H1 (cell line): Measurements from ENCODE around the gene PTN. TPM values are rescaled to one million over a fixed set of nuclear protein-coding genes. Genes with fewer than 3 reads are reported as not detected.

ENCODE experiments used
- CTCF ChIA-PET: fragments of 300-600 bp; sonication (Branson Sonifier 250); formaldehyde crosslinking; loops from one replicate; lab custom pipeline; 2021; ENCODE audit not compliant: partially characterized antibody; lab: Charles Lee
- POLR2A ChIA-PET: fragments of 300-600 bp; sonication (Branson Sonifier 250); formaldehyde crosslinking; loops from one replicate; lab custom pipeline; 2021; ENCODE audit warnings: inconsistent platforms; ENCODE audit not compliant: partially characterized antibody; lab: Charles Lee
- DNase-seq, 2 experiments: peaks; one replicate each; pipeline versions ENCODE4 v3.0.0 to v3.0.0-alpha.2; 2010 to 2022; ENCODE audit warnings: low spot score in 2 of 2, low read depth in 1 of 2, mixed read lengths in 1 of 2
- FAIRE-seq: peaks from 2 replicates; lab custom pipeline; 2011; peaks lifted over from hg19 to GRCh38; lab: Jason Lieb, UNC
- H2AFZ ChIP-seq: 2 replicates; pipeline ENCODE4 v1.8.1; 2012; ENCODE audit warnings: low read length, inconsistent platforms
- H2AK5ac ChIP-seq: 2 replicates; pipeline ENCODE4 v1.6.1; 2013; ENCODE audit warnings: low read depth, low read length
- H2BK120ac ChIP-seq: replicated peaks from 2 replicates; pipeline ENCODE3; 2013; ENCODE audit warnings: low read depth, low read length, inconsistent platforms
- H2BK12ac ChIP-seq: 2 replicates; pipeline ENCODE4 v1.6.1; 2013; ENCODE audit warnings: low read depth, low read length
- H2BK15ac ChIP-seq: 2 replicates; pipeline ENCODE4 v1.6.1; 2013; ENCODE audit warnings: low read length
- H2BK20ac ChIP-seq: 2 replicates; pipeline ENCODE4 v1.6.1; 2013; ENCODE audit warnings: low read length
- H2BK5ac ChIP-seq: 2 replicates; pipeline ENCODE4 v1.6.1; 2013; ENCODE audit warnings: low read depth, low read length
- H3K14ac ChIP-seq: 2 replicates; pipeline ENCODE4 v1.6.1; 2013; ENCODE audit warnings: inconsistent platforms; ENCODE audit not compliant: insufficient read length
- H3K18ac ChIP-seq: 2 replicates; pipeline ENCODE4 v1.6.1; 2013; ENCODE audit warnings: low read length; ENCODE audit errors: extremely low read depth
- H3K23ac ChIP-seq: 2 replicates; pipeline ENCODE4 v1.6.1; 2013; ENCODE audit warnings: inconsistent platforms; ENCODE audit not compliant: insufficient read length
- H3K23me2 ChIP-seq: 2 replicates; pipeline ENCODE4 v1.6.1; 2013; ENCODE audit warnings: low read depth, low read length
- H3K27ac ChIP-seq: 2 replicates; pipeline ENCODE4 v1.6.1; 2011; ENCODE audit warnings: low read depth, low read length, inconsistent platforms
- H3K27me3 ChIP-seq, 4 experiments: replicated peaks in 1 of 4; 1 replicate in 1 of 4; 2 replicates in 3 of 4; pipeline versions ENCODE4 v1.6.1 to v1.8.1; 2011 to 2013; ENCODE audit warnings: low read length in 3 of 4, mild to moderate bottlenecking in 3 of 4, inconsistent platforms in 2 of 4, mixed read lengths in 2 of 4, moderate library complexity in 1 of 4; ENCODE audit not compliant: control insufficient read depth in 3 of 4, insufficient read depth in 3 of 4; ENCODE audit errors: extremely low read depth in 1 of 4
- H3K36me3 ChIP-seq, 4 experiments: 2 replicates each; pipeline versions ENCODE4 v1.6.1 to v1.8.1; 2011 to 2013; ENCODE audit warnings: mild to moderate bottlenecking in 4 of 4, low read length in 3 of 4, moderate library complexity in 2 of 4, control low read depth in 1 of 4, inconsistent platforms in 1 of 4; ENCODE audit not compliant: insufficient read depth in 4 of 4, control insufficient read depth in 2 of 4
- H3K4ac ChIP-seq: replicated peaks from 2 replicates; pipeline ENCODE3; 2013; ENCODE audit warnings: low read length, low read depth, mixed read lengths, inconsistent platforms; ENCODE audit not compliant: insufficient read length
- H3K4me1 ChIP-seq, 4 experiments: replicated peaks in 1 of 4; 1 replicate in 1 of 4; 2 replicates in 3 of 4; pipeline versions ENCODE4 v1.6.1 to v1.8.1; 2011 to 2013; ENCODE audit warnings: low read length in 3 of 4, inconsistent platforms in 2 of 4, mixed read lengths in 1 of 4; ENCODE audit not compliant: insufficient read depth in 4 of 4, control insufficient read depth in 3 of 4
- H3K4me2 ChIP-seq, 2 experiments: 2 replicates each; pipeline versions ENCODE4 v1.6.1 to v1.8.1; 2011 to 2013; ENCODE audit warnings: low read depth in 2 of 2, low read length in 2 of 2, control low read depth in 1 of 2, inconsistent platforms in 1 of 2, mild to moderate bottlenecking in 1 of 2; ENCODE audit not compliant: insufficient read depth in 1 of 2
- H3K4me3 ChIP-seq, 4 experiments: fragments of 200-600, 300-600 bp in 1 of 4; sonication (generic), shearing (Covaris generic), sonication (Bioruptor Twin) in 1 of 4; 2 replicates each; pipeline versions ENCODE4 v1.5.1 to v1.8.1; 2011 to 2016; ENCODE audit warnings: low read length in 4 of 4, low read depth in 3 of 4, control low read depth in 2 of 4, inconsistent platforms in 2 of 4, mild to moderate bottlenecking in 2 of 4, mixed read lengths in 1 of 4, moderate library complexity in 1 of 4; ENCODE audit not compliant: insufficient read depth in 2 of 4; ENCODE audit errors: extremely low read depth in 1 of 4
- H3K56ac ChIP-seq: replicated peaks from 2 replicates; pipeline ENCODE3; 2013; ENCODE audit warnings: low read depth, mild to moderate bottlenecking, mixed read lengths, low read length, inconsistent platforms; ENCODE audit not compliant: insufficient read length
- H3K79me1 ChIP-seq: 2 replicates; pipeline ENCODE4 v1.6.1; 2013; ENCODE audit warnings: low read depth, low read length, control low read depth
- H3K79me2 ChIP-seq, 2 experiments: 2 replicates each; pipeline versions ENCODE4 v1.6.1 to v1.8.1; 2012 to 2013; ENCODE audit warnings: low read length in 2 of 2, mild to moderate bottlenecking in 2 of 2, inconsistent platforms in 1 of 2; ENCODE audit not compliant: insufficient read depth in 2 of 2, control insufficient read depth in 1 of 2
- H3K9ac ChIP-seq, 4 experiments: replicated peaks in 1 of 4; 1 replicate in 1 of 4; 2 replicates in 3 of 4; pipeline versions ENCODE4 v1.6.1 to v1.8.1; 2011 to 2013; ENCODE audit warnings: low read depth in 3 of 4, low read length in 3 of 4, control low read depth in 2 of 4, mild to moderate bottlenecking in 2 of 4, moderate library complexity in 2 of 4, inconsistent platforms in 1 of 4; ENCODE audit errors: extremely low read depth in 1 of 4
- H3K9me3 ChIP-seq, 2 experiments: 2 replicates each; pipeline versions ENCODE4 v1.6.1 to v1.8.1; 2012 to 2013; ENCODE audit warnings: mild to moderate bottlenecking in 2 of 2, moderate library complexity in 2 of 2, control low read depth in 1 of 2, inconsistent platforms in 1 of 2, low read depth in 1 of 2, low read length in 1 of 2, mixed read lengths in 1 of 2; ENCODE audit not compliant: insufficient read depth in 2 of 2
- H4K20me1 ChIP-seq, 2 experiments: replicated peaks in 1 of 2; 2 replicates each; pipeline versions ENCODE3 to v1.8.1; 2011 to 2013; ENCODE audit warnings: inconsistent platforms in 2 of 2, low read length in 2 of 2, mild to moderate bottlenecking in 1 of 2; ENCODE audit not compliant: insufficient read depth in 2 of 2, control insufficient read depth in 1 of 2
- H4K5ac ChIP-seq: 2 replicates; pipeline ENCODE4 v1.6.1; 2013; ENCODE audit warnings: low read length, low read depth, mixed read lengths, inconsistent platforms; ENCODE audit not compliant: insufficient read length
- H4K8ac ChIP-seq: 2 replicates; pipeline ENCODE4 v1.8.0; 2013; ENCODE audit warnings: mild to moderate bottlenecking, moderate library complexity, low read length, inconsistent platforms; ENCODE audit not compliant: insufficient read depth; ENCODE audit errors: extremely low read depth
- H4K91ac ChIP-seq: replicated peaks from 2 replicates; pipeline ENCODE3; 2013; ENCODE audit warnings: low read length, mixed read lengths, inconsistent platforms; ENCODE audit not compliant: insufficient read length
- ASH2L ChIP-seq: fragments of 200-600, 300-600 bp; sonication (generic); IDR thresholded peaks from one replicate; pipeline ENCODE4 v1.7.1; 2017; ENCODE audit warnings: low read length
- CBX8 ChIP-seq: fragments of 300-800, 300-1000 bp; sonication (generic); IDR thresholded peaks from 2 replicates; pipeline ENCODE4 v1.7.1; 2016; ENCODE audit warnings: low read depth, low read length, borderline replicate concordance
- EZH2 ChIP-seq: fragments of 200-600 bp; sonication (generic); IDR thresholded peaks from 2 replicates; pipeline ENCODE4 v1.7.1; 2012; ENCODE audit warnings: low read depth, mild to moderate bottlenecking, moderate library complexity, low read length, inconsistent platforms; ENCODE audit not compliant: severe bottlenecking
- FOSL1 ChIP-seq: IDR thresholded peaks from 2 replicates; pipeline ENCODE4 v1.6.1; 2011; ENCODE audit warnings: mild to moderate bottlenecking, low read depth, low read length, moderate library complexity; ENCODE audit not compliant: insufficient read depth
- JUND ChIP-seq: IDR thresholded peaks from 2 replicates; pipeline ENCODE4 v1.6.1; 2011; ENCODE audit warnings: mild to moderate bottlenecking, improper control_type of control experiment, low read length
- NANOG ChIP-seq: IDR thresholded peaks from 2 replicates; pipeline ENCODE4 v1.6.1; 2011; ENCODE audit warnings: low read length, low read depth, mild to moderate bottlenecking, inconsistent platforms; ENCODE audit not compliant: insufficient read depth, poor library complexity, severe bottlenecking
- POLR2AphosphoS5 ChIP-seq: IDR thresholded peaks from 2 replicates; pipeline ENCODE4 v1.6.1; 2011; ENCODE audit warnings: low read depth, low read length
- RAD21 ChIP-seq, 2 experiments: IDR thresholded peaks in 1 of 2; conservative IDR thresholded peaks in 1 of 2; 2 replicates each; pipeline ENCODE4 v1.6.1; 2011; ENCODE audit warnings: low read depth in 2 of 2, low read length in 2 of 2, improper control_type of control experiment in 1 of 2, inconsistent platforms in 1 of 2, mild to moderate bottlenecking in 1 of 2, moderate library complexity in 1 of 2
- RNF2 ChIP-seq: fragments of 200-900, 300-1000 bp; sonication (generic); IDR thresholded peaks from 2 replicates; pipeline ENCODE4 v1.7.1; 2016; ENCODE audit warnings: borderline replicate concordance, low read depth, mild to moderate bottlenecking, antibody characterized with exemption, low read length; ENCODE audit not compliant: poor library complexity, severe bottlenecking; ENCODE audit errors: missing control alignments
- SP1 ChIP-seq: IDR thresholded peaks from 2 replicates; pipeline ENCODE4 v1.6.1; 2011; ENCODE audit warnings: low read depth, low read length
- TAF7 ChIP-seq: optimal IDR thresholded peaks from 2 replicates; pipeline ENCODE3; 2011; ENCODE audit warnings: low read depth, mild to moderate bottlenecking, inconsistent platforms, low read length, moderate library complexity, borderline replicate concordance
- WGBS, 2 experiments: shearing (Covaris generic) in 1 of 2; methylation state at CpG; one replicate each; pipeline versions ENCODE4 v1.1.6 to v1.1.7; 2013 to 2015; ENCODE audit warnings: low lambda C conversion rate in 2 of 2, mixed read lengths in 2 of 2, inconsistent platforms in 1 of 2, low coverage in 1 of 2, missing lambda C conversion rate in 1 of 2; ENCODE audit not compliant: insufficient replicate concordance in 2 of 2, insufficient coverage in 1 of 2, insufficient read length in 1 of 2; ENCODE audit errors: extremely low coverage in 1 of 2, missing lambda C conversion rate in 1 of 2; 5-methylcytosine and 5-hydroxymethylcytosine counted together
- polyA plus RNA-seq, 7 experiments: library from polyadenylated mRNA; depleted of rRNA in 3 of 7; stranded (reverse) in 5 of 7; unstranded in 2 of 7; fragments of >200 nt in 5 of 7; fragments of 200-250 nt in 2 of 7; gene quantifications; 1 replicate in 5 of 7; 2 replicates in 1 of 7; 4 replicates in 1 of 7; pipeline versions ENCODE4 v1.2.1 to v1.2.3, GENCODE V29; 2011 to 2013; ENCODE audit warnings: missing spikeins in 2 of 7, mixed read lengths in 2 of 7
- total RNA-seq: library from RNA; stranded (reverse); fragmentation: NEBNext Ultra II Directional; extraction: Animal tissue kit (Norgen Biotek cat#: 25700); gene quantifications from 2 replicates; pipeline ENCODE4 v1.2.1, GENCODE V29; 2021

PTN gene
- total and polyA plus RNA-seq, 2 of the 8 experiments (the other 6 are each of a cell fraction or from before 2014, with no cell fraction given): 23.1 to 27.8 TPM

DNA sequence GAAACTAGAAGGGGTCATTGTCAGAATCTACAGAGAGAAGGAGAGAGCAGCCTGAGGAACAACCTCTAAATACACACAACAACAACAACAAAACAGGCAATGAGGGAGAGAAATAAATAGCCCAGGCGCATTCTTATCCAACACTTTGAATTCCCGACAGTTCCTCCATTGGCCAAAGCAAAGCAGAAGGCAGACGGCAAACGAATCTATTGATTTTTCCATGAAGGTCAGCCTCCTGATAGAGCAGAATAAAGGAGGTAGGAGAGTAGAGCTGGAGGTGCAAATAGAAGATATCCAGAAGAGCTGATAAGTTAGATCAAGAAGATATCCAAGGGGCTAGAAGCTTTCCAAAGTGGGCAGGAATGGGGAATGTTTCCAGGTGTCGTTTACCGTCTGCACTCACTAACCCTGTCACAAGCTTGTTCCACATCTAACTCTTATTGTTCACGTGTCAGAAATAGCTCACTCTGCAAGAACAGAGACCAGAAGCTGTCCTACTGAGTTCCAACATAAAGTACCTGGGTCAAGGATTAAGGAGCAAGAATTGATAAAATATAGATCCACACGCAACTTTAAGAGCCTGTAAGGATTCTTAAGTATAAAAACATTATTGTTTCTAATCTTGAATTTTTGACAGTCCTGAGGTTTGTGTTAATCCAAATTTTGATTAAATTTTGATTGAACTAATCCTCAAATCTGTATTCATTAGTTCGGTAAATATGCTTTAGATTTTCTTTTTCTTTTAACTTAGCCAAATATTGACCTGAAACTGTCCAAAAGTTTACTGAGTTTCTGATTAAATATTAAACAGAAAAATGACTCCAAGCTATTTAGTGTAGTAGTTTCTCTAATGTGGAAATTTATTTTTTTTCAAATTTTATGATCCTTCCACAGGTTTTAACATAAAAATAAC, 45.7 kb downstream of the PTN start:
- Histone ChIP-seq H3K4me3 (no peak overlapping the region), H4K8ac (no peak overlapping the region)
- no peak for TF ChIP-seq SP1
- no peak for TF ChIP-seq JUND
- TF ChIP-seq ASH2L: no peak
- TF ChIP-seq RAD21 (IDR thresholded peaks at IDR 0.05 in 1 of 2, conservative IDR thresholded peaks at IDR 0.05 in 1 of 2; ENCODE audit: low read depth in 2 of 2, low read length in 2 of 2): no peak
- no peak for TF ChIP-seq EZH2
- TF ChIP-seq TAF7: no peak
- no peak for TF ChIP-seq CBX8
- no peak for TF ChIP-seq FOSL1
- no peak for TF ChIP-seq RNF2
- TF ChIP-seq POLR2AphosphoS5: no peak
- no peak for TF ChIP-seq NANOG
- TF ChIP-seq, all 59 proteins: peak for 0
- Histone ChIP-seq H3K56ac (no peak overlapping the region), H3K9me3 (no peaks in the 10 kb centered on the region), H2BK20ac (no peak overlapping the region), H3K27me3 (no peaks in the 10 kb centered on the region), H2BK15ac (no peak overlapping the region), H3K4me2 (no peak overlapping the region), H3K4ac (no peak overlapping the region), H3K4me1 (peaks cover 0 to 7% (median 0%) of the 10 kb centered on the region in 4 experiments; a peak in 2 of 7 replicates), H3K79me2 (no peaks in the 10 kb centered on the region; a peak in 1 of 4 replicates), H3K23me2 (no peaks in the 10 kb centered on the region), H2BK12ac (no peak overlapping the region), H3K9ac (no peak overlapping the region), H4K91ac (no peak overlapping the region), H3K36me3 (no peaks in the 10 kb centered on the region), H2BK5ac (no peak overlapping the region), H3K14ac (no peak overlapping the region), H2BK120ac (no peak overlapping the region), H2AK5ac (no peak overlapping the region), H3K79me1 (no peaks in the 10 kb centered on the region), H3K18ac (no peak overlapping the region), H2AFZ (no peak overlapping the region), H3K27ac (no peak overlapping the region), H4K20me1 (no peaks in the 10 kb centered on the region), H4K5ac (no peak overlapping the region), H3K23ac (no peak overlapping the region)
- FAIRE-seq: no peak
- ChIA-PET POLR2A (interaction anchor here (1.0 kb wide), 1 partner anchor 9 kb away, joined by 3 read pairs; no protein-coding TSS in a partner anchor), CTCF (interaction anchor here (0.6 to 7.8 kb wide), 6 partner anchors 9 to 128 kb away, joined by 3 to 44 read pairs (median 3); no protein-coding TSS in a partner anchor)
- WGBS, 2 experiments: 78% methylated on average over 9 of the region's 9 CpGs; no CpG with 5 or more reads in 1 of the 2 experiments
- DNase-seq: no peak
